A549 treated with RU486 at 1 μM for 4 hours (cell line): ENCODE measurements around the gene ANXA11. TPM values are rescaled to one million over a fixed set of nuclear protein-coding genes. Genes with fewer than 3 reads are reported as not detected.

Source experiments
- total RNA-seq: library from RNA; stranded (reverse); fragments of 200-300 nt; extraction: Qiagen RNA extraction; gene quantifications from 5 replicates; pipeline ENCODE4 v1.2.3, GENCODE V29; 2022; ENCODE audit warnings: low read depth

The ANXA11 gene
- 167 to 255 TPM (median 199 TPM) in 5 replicates for total RNA-seq

GRCh38 chr10:80205477-80206276 lies at the start of gene ANXA11:
Gene ANXA11, minus strand, starts transcription at chr10:80205537. Its CDS starts 32,676 bp downstream, at chr10:80172861.

GRCh38 chr10:80132299-80133139 lies 72.8 kb downstream of the ANXA11 start, which contains the start of gene PLAC9:
Gene PLAC9, plus strand, starts transcription at chr10:80132730. Its CDS starts 33 bp downstream, at chr10:80132763.

Other genes starting within 250 kb of the ANXA11 start
- gene TMEM254, start 126.9 kb downstream of the ANXA11 start, total RNA-seq = 17.3 to 21.3 TPM (median 18.8 TPM) in 5 replicates
- gene PLAC9, start 72.8 kb downstream of the ANXA11 start, total RNA-seq = 0.46 TPM in 1 of 5 replicates, not detected in the others
- gene MAT1A, start 84.1 kb upstream of the ANXA11 start, total RNA-seq = 0.09 to 0.22 TPM in 2 of 5 replicates, not detected in the others
- gene DYDC1, start 151.2 kb upstream of the ANXA11 start, total RNA-seq = not detected in 5 replicates
- gene DYDC2, start 151.2 kb upstream of the ANXA11 start, total RNA-seq = 0.07 to 0.16 TPM (median 0.13 TPM) in 3 of 5 replicates, not detected in the others
- 40.7 to 49.9 TPM (median 45.7 TPM) in 5 replicates for gene PRXL2A, start 203.0 kb upstream of the ANXA11 start, total RNA-seq
- gene TSPAN14, start 248.8 kb upstream of the ANXA11 start, total RNA-seq = 106 to 151 TPM (median 131 TPM) in 5 replicates